Forelimb muscle (tissue), 1 donor: ENCODE data around the gene TSKS. TPM values are rescaled to one million over a fixed set of nuclear protein-coding genes. Genes with fewer than 3 reads are reported as not detected.

Source experiments
- DNase-seq: peaks from one replicate; pipeline ENCODE4 v3.0.0-alpha.2; 2013; ENCODE audit warnings: low read depth
- polyA plus RNA-seq: library from polyadenylated mRNA; unstranded; fragments of 120-200 nt; gene quantifications from one replicate; pipeline ENCODE4 v1.2.1, GENCODE V29; 2013; ENCODE audit not compliant: insufficient read length

The TSKS gene
- polyA plus RNA-seq, 1 donor, result 0.52 TPM

DNA sequence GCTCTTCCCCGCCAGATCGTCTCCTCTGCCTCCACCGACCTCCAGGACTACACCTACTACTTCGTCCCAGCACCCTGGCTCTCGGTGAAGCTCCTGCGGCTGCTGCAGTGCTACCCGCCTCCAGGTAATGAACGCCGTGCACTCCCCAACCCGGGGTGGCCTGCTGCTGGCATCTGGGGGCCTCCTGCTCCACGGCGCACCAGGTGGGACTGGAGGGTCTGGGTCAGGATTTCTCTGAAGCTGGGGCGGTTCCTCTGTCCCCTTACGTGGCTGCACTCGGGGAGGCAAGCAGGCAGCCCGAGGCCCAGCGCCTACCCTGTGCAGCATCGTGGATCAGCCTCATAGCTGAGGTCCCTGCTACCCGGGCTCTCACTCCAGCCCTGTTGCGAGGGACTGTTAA lies 32.5 kb upstream of the TSKS start:
- no peak for DNase-seq

DNA sequence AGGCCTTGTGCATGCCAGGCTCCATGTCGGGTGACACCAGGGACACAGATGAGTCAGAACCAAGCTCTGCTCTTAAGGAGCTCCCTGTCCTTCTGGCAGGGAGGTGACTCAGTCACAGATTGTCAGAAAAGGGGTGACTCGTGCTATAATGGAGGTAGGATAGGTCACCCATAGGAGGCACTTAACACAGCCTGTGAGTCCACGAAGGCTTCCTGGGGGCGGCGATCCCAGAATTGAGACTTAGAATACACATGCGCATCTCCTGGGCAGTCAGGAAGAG lies 30.4 kb upstream of the TSKS start:
- DNase-seq, result no peak

- DNase-seq, result no peak
These were observed 29.9 kb upstream of the TSKS start for GRCh38 chr19:49792829-49793560.

- no peak for DNase-seq
These were observed 28.8 kb upstream of the TSKS start for GRCh38 chr19:49791776-49792445.

DNA sequence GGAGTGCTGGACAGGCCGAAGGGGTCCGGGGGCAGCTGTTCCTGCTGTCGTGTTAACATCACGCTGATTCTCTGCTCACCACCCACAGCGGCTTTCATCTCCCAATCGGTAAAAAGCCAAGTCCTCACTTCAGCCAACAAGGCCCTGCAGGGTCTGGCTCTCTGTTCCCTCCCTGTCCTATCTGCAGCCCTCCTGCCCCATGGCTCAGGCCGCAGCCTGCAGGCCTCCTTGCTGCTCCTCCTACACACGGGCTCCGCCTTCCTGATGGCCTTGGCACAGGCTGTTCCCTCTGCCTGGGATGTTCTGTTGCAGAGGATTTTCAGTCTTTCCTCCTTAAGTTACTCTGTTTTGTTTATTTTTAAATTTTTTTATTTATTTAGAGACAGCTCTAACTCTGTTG lies 27.8 kb upstream of the TSKS start:
- no peak for DNase-seq

DNA sequence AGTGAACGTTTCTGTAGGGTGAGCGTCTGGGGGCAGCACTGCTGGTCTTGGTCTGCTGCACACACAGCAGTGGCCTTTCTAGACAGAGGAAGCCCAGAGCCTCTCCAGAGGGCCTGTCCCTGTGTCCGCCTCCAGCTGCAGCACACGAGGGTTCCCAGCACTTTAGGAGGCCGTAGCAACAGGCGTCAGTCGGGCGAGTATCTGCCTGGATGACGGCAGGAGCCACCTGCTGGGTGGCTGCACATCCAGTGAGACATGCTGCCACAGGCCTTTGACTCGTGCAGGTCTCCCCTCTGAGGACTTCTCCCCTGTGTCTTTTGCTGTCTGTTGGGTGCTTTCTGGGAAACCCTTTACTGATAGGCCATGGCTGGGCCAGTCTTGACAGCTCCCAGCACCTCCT lies 25.8 kb upstream of the TSKS start:
- no peak for DNase-seq

DNA sequence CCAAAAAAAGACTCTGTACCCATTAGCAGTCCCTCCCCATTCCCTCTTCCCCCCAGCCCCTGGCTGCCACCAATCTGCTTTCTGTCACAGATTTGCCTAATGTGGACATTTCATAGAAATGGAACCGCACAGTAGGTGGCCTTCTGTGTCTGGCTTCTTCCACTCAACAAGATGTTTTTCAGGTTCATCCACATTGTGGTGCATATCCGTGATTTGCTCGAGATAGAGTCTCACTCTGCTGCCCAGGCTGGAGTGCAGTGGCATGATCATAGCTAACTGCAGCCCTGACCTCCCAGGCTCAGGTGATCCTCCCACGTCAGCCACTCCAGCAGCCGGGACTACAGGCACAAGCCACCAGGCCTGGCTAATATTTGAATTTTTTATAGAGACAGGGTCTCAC lies 24.6 kb upstream of the TSKS start:
- no peak for DNase-seq

DNA sequence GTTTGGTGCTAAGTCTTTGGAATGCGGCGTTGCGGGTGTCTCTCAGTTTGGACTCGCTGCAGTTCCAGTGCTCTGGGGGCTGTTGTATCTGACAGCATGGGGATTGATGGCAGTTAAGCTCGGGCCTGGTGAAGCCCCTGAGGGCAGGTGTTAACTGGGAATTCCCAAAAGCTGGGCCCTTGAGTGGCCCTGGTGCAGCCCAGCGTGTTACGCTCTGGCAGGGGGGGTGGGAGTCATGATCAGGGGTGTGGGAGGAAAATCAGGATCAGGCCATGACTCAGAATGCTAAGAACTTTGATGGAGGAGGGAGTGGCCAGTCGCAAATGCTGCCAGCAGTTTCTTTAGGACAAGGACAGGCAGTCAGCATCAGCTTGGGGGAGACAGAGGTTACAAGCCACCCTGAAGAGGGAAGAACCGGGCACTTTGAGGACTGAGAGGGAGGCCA lies 23.3 kb upstream of the TSKS start:
- no peak for DNase-seq

- DNase-seq, result no peak
These were observed 19.4 kb upstream of the TSKS start for GRCh38 chr19:49782515-49782914.

GRCh38 chr19:49781394-49781793 lies 18.3 kb upstream of the TSKS start:
- DNase-seq, result no peak

- DNase-seq, result no peak
These were observed 17.8 kb upstream of the TSKS start for GRCh38 chr19:49780861-49781260.

- no peak for DNase-seq
These were observed 16.8 kb upstream of the TSKS start for GRCh38 chr19:49779731-49780555.

DNA sequence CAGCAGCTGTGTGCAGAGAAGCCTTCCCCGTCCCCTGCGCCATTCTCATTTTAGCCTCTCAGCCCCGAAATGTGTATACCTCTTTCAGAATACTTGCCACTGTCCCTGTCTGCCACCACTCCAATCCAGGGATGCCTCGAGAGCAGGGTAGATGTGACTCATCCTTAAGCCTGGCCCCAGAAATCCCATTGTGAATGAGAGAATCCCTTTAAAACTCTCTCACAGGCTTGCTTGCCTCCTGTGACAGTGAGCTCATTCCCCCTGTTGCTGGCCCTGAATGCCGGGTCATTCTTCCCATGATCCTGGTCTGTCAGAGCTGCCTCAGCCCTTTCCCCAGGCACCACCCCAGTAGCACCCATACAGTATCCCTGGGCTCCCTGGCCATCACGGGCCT lies 13.3 kb upstream of the TSKS start:
- DNase-seq, result no peak

GRCh38 chr19:49775742-49776370 lies 12.8 kb upstream of the TSKS start:
- no peak for DNase-seq

GRCh38 chr19:49774969-49775368 lies 11.9 kb upstream of the TSKS start:
- DNase-seq, result no peak

DNA sequence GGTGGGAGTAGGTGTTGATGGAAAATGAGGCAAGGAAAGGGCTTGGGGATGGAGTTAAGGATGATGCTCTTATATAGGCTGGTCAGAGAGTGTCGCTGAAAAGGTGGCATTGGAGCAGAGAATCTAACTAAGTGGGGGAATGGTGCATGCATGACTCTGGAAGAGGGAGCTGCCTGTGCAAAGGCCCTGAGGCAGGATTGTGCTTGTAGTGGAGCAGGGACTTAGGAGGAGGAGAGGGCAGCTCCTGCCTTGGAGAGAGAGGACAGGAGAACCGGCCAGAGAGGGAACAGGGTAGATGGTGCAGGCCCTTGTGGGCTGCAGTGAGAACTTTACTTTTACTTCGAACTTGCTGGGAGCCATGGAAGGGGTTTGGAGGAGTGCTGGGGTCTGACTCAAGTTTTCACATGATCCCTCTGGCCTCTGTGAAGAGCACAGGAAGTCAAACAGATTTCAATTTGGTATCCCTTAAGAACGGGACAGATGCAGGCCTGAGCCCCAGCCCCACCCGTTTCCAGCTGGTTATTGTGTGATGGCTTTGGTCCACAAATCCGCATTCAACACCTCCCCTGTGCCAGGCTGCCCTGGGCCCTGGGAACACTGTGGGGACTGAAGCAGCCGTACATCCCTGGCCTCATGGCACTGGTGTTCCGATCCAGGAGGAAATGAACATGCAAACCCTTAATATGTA lies 10.7 kb upstream of the TSKS start:
- no peak for DNase-seq

DNA sequence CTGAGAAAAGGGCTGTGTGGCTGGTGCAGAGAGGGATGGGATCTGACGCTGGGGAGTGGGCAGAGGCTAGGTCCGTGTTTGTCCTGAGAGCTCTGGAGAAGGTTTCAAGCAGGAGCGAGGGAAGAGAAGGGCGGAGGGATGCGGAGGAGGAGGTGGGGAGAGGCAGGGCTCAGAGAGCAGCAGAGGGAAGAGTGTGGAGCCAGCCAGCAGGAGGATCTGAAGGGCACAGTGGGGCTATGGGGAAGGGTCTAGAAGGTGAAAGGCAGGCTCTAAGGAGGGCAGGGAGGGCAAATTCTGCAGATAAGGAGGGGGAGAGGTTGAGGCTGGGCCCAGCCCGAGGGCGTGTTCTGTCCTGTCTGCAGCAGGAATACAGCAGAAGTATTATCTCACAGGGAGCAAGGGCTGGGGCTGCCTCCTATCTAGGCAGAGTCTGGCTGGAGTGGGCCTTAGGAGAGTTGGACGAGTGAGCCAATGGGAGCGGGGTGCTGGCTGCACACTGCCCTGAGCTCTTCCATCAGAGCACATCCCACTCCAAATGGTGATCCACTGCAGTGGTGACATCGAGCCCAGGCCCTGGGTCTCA lies 9.8 kb upstream of the TSKS start:
- DNase-seq, result no peak

GRCh38 chr19:49771674-49772139 lies 8.6 kb upstream of the TSKS start:
- DNase-seq, result no peak

GRCh38 chr19:49770529-49770928 lies 7.4 kb upstream of the TSKS start:
- no peak for DNase-seq

DNA sequence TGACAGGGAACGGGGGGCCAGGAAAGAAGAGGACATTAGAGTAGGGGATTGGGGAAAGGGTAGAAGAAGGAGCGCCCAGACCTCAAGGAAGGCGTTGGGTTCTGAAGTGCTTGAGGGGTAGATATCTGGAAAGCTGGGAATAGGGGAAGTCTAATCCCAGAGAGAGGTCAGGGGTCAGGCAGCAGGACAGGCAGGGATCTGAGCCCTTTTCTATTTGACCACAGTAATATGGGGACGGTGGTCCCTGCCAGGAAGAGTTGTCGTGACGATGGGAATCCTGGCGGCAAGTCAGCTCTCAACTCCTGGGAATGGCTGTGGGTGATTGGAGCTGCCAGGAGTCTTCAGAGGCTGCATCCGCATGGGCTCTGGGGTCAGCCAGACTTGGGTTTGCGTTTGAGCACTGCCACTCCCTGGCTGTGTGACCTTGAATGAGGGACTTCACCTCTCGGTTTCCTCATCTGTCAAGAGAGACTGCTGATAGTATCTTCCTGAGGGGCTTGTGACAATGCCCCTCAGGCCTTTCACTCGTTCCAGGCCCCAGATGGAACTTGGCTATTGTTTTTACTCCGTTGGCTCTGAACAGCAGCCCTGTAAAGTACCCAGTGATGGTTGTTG lies 5.0 kb upstream of the TSKS start:
- DNase-seq, result no peak

GRCh38 chr19:49767381-49767780 lies 4.3 kb upstream of the TSKS start:
- no peak for DNase-seq
